ENCODE data around the gene NATD1. TPM values are rescaled to one million over a fixed set of nuclear protein-coding genes. Genes with fewer than 3 reads are reported as not detected.
A peak's percentile ranks its signal among the peaks of the same experiment; 100 is the strongest.

The NATD1 gene
- total RNA-seq, 1 donor from 2014 or later, result 7.9 TPM

DNA sequence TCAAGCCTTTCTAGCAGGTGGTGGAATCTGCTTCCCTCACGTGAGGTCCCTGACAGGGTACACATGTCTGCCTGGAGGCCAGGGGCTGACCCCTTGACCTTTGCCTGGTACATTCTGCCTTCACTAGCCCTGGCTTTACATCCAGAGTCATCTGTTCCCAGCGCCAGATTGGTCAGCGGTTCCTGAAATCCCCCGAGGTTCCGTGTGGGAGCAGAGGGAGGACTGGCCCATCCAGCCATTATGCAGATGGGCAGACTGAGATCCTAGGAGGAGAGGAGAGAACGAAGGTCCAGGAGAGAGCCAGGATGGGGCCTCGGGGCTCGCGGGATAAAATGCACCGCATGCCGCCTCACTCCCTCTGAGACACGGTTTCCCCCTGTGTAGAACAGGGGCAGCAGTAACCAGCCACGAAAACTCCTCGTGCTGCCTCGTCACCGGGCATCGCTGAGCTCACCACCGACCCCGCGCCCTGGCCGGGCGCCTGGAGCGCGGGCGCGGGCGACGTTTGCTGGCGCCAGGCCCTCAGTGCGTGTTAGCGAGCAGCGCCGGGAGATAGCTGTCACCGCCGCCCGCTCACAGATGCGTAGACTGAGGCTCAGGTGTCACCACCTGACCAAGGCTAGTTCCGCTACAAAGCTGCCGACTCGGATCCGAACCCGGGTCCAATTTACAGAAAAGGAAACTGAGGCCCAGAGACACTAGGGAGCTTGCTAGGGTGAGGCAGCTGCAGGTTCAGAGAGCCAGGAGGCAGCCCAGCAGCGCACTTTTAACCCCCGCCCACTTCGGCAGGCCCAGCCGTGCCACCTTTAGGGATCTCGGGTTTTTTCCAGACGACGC lies 30.5 kb upstream of the NATD1 start:
- DNase-seq (ENCODE audit: low read depth), result peak; percentile 45

DNA sequence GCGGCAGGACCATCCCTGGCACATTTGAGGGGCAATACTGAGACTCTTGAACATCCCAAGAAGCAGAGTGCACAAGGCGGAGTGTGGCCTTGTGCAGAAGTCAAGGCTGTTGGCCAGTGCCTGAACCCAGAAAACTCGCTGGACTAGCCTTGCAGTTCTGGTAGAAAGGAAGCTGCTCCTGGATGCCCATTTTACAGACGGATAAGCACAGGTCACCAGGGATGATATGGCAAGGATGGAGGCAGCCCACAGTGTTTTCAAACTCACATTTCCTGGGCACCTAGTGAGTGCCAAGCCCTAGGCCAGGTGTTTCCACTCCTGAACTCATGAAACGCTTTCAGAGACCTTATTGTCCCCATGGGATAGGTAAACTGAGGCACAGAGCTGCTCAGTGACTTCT lies 29.6 kb upstream of the NATD1 start:
- peak overlapping the region; percentile 34 for H3K27ac Mint-ChIP-seq (ENCODE audit: unreplicated experiment)

More for the DNA sequence above, 30.5 kb upstream of the NATD1 start:
- peak overlapping the region; percentile 63 for H3K9ac ChIP-seq (ENCODE audit: low read length)
- no peak for FAIRE-seq
- no peak for TF ChIP-seq EZH2 (IDR thresholded peaks at IDR 0.05; ENCODE audit: insufficient read depth, low read length)
- TF ChIP-seq, protein P1, sequence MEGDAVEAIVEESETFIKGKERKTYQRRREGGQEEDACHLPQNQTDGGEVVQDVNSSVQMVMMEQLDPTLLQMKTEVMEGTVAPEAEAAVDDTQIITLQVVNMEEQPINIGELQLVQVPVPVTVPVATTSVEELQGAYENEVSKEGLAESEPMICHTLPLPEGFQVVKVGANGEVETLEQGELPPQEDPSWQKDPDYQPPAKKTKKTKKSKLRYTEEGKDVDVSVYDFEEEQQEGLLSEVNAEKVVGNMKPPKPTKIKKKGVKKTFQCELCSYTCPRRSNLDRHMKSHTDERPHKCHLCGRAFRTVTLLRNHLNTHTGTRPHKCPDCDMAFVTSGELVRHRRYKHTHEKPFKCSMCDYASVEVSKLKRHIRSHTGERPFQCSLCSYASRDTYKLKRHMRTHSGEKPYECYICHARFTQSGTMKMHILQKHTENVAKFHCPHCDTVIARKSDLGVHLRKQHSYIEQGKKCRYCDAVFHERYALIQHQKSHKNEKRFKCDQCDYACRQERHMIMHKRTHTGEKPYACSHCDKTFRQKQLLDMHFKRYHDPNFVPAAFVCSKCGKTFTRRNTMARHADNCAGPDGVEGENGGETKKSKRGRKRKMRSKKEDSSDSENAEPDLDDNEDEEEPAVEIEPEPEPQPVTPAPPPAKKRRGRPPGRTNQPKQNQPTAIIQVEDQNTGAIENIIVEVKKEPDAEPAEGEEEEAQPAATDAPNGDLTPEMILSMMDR (IDR thresholded peaks at IDR 0.05; ENCODE audit: insufficient read depth, low read depth, low read length), result no peak
- H3K4me3 ChIP-seq (ENCODE audit: insufficient read depth, low read depth, low read length), result peak overlapping the region; percentile 92
- H3K9me3 ChIP-seq (ENCODE audit: insufficient read depth, low read depth, low read length), result no peaks in the 10 kb centered on the region
- H2AFZ ChIP-seq (ENCODE audit: low read depth, low read length), result peak overlapping the region; percentile 65
- H3K27me3 Mint-ChIP-seq (ENCODE audit: low read depth, unreplicated experiment), result peaks cover 11% of the 10 kb centered on the region
- H3K27ac Mint-ChIP-seq (ENCODE audit: unreplicated experiment), result no peak overlapping the region
- no peaks in the 10 kb centered on the region for H3K27me3 ChIP-seq (ENCODE audit: insufficient read depth, low read length)
- peaks cover 28% of the 10 kb centered on the region for H3K4me1 Mint-ChIP-seq (ENCODE audit: low read depth, unreplicated experiment)
- H4K20me1 ChIP-seq (ENCODE audit: insufficient read depth, low read length), result peaks cover 35% of the 10 kb centered on the region
- no peaks in the 10 kb centered on the region for H3K36me3 Mint-ChIP-seq (ENCODE audit: low read depth, unreplicated experiment)
- H3K27ac ChIP-seq (ENCODE audit: low read depth, low read length), result peak overlapping the region; percentile 82
- no peaks in the 10 kb centered on the region for H3K9me3 Mint-ChIP-seq (ENCODE audit: unreplicated experiment)
- H3K36me3 ChIP-seq (ENCODE audit: insufficient read depth, low read length), result no peaks in the 10 kb centered on the region
- peak overlapping the region; percentile 68 for H3K4me3 Mint-ChIP-seq (ENCODE audit: unreplicated experiment)
- peaks cover 41% of the 10 kb centered on the region for H3K79me2 ChIP-seq (ENCODE audit: insufficient read depth, low read length)
- peak overlapping the region; percentile 84 for H3K4me2 ChIP-seq (ENCODE audit: low read length)
- H3K4me1 ChIP-seq (ENCODE audit: insufficient read depth, low read length), result peaks cover 45% of the 10 kb centered on the region

More for the DNA sequence above, 29.6 kb upstream of the NATD1 start:
- DNase-seq (ENCODE audit: low read depth) (no peak), FAIRE-seq (no peak)
- peak overlapping the region; percentile 82 for H3K27ac ChIP-seq (ENCODE audit: low read depth, low read length)
- peaks cover 27% of the 10 kb centered on the region for H4K20me1 ChIP-seq (ENCODE audit: insufficient read depth, low read length)
- H3K9me3 ChIP-seq (ENCODE audit: insufficient read depth, low read depth, low read length), result no peaks in the 10 kb centered on the region
- H3K36me3 ChIP-seq (ENCODE audit: insufficient read depth, low read length), result no peaks in the 10 kb centered on the region
- H3K9ac ChIP-seq (ENCODE audit: low read length), result peak overlapping the region; percentile 63
- H2AFZ ChIP-seq (ENCODE audit: low read depth, low read length), result no peak overlapping the region
- Mint-ChIP-seq H3K36me3 (ENCODE audit: low read depth, unreplicated experiment) (no peaks in the 10 kb centered on the region), H3K4me3 (ENCODE audit: unreplicated experiment) (no peak overlapping the region), H3K9me3 (ENCODE audit: unreplicated experiment) (no peaks in the 10 kb centered on the region), H3K4me1 (ENCODE audit: low read depth, unreplicated experiment) (peaks cover 28% of the 10 kb centered on the region), H3K27me3 (ENCODE audit: low read depth, unreplicated experiment) (peaks cover 18% of the 10 kb centered on the region)
- peaks cover 37% of the 10 kb centered on the region for H3K4me1 ChIP-seq (ENCODE audit: insufficient read depth, low read length)
- H3K79me2 ChIP-seq (ENCODE audit: insufficient read depth, low read length), result peaks cover 32% of the 10 kb centered on the region
- H3K27me3 ChIP-seq (ENCODE audit: insufficient read depth, low read length), result no peaks in the 10 kb centered on the region
- peak overlapping the region; percentile 20 for H3K4me2 ChIP-seq (ENCODE audit: low read length)
- no peak for TF ChIP-seq EZH2 (IDR thresholded peaks at IDR 0.05; ENCODE audit: insufficient read depth, low read length)
- TF ChIP-seq, protein P1 (IDR thresholded peaks at IDR 0.05; ENCODE audit: insufficient read depth, low read depth, low read length), result no peak
- H3K4me3 ChIP-seq (ENCODE audit: insufficient read depth, low read depth, low read length), result no peak overlapping the region
